ENCODE measurements around the gene FAM193B. TPM values are rescaled to one million over a fixed set of nuclear protein-coding genes. Genes with fewer than 3 reads are reported as not detected.
A peak's percentile ranks its signal among the peaks of the same experiment; 100 is the strongest.

FAM193B gene
- total and polyA plus RNA-seq, 9 of the 15 experiments (the other 6 are each of a cell fraction or from before 2014, with no cell fraction given) = 4.4 to 76.4 (median 37.3) TPM

DNA sequence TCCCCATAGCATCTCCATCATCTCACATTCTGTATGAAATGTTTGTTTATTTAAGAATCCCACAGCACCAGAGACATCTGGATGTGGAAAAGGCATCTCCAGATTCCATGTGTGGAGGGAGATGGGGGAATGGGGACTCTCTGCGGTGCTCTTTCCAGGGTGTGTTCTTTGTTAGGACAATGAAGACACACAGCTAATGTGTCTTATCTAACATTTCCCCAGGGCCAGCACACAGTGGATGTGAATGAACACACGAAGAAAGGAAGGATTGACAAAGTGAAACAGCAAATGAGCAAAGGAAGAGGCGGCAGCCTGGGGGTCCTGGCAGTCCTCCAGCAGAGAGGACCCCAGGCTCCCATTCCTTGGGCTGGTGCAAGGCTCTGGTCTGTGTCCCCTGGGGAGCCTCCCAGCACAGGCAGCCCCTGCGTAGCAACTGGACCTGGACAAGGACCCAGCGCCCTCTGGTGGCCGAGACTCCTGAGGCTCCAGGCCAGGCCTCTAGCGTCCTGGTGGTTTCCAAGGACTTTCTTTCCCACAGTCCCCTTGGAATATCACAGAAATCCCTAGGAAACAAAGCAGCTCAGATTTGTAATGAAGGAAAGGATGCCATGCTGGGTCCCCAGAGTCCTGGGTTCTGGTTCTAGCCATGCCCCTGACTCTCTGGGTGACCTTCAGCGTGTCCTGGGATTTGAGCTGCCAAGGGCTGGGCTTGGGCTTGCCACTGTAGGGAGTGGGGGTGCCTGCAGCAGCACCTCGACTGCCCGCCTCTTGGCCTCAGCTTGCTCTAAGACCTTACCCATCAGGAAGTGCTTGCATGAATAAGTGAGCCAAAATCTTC lies 53.5 kb downstream of the FAM193B start (continued):
- TF ChIP-seq, protein P1, sequence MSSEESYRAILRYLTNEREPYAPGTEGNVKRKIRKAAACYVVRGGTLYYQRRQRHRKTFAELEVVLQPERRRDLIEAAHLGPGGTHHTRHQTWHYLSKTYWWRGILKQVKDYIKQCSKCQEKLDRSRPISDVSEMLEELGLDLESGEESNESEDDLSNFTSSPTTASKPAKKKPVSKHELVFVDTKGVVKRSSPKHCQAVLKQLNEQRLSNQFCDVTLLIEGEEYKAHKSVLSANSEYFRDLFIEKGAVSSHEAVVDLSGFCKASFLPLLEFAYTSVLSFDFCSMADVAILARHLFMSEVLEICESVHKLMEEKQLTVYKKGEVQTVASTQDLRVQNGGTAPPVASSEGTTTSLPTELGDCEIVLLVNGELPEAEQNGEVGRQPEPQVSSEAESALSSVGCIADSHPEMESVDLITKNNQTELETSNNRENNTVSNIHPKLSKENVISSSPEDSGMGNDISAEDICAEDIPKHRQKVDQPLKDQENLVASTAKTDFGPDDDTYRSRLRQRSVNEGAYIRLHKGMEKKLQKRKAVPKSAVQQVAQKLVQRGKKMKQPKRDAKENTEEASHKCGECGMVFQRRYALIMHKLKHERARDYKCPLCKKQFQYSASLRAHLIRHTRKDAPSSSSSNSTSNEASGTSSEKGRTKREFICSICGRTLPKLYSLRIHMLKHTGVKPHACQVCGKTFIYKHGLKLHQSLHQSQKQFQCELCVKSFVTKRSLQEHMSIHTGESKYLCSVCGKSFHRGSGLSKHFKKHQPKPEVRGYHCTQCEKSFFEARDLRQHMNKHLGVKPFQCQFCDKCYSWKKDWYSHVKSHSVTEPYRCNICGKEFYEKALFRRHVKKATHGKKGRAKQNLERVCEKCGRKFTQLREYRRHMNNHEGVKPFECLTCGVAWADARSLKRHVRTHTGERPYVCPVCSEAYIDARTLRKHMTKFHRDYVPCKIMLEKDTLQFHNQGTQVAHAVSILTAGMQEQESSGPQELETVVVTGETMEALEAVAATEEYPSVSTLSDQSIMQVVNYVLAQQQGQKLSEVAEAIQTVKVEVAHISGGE (CRISPR knock-in tag; IDR thresholded peaks at IDR 0.05) = no peak
- TF ChIP-seq NRF1 (conservative IDR thresholded peaks at IDR 0.05 in 1 of 2, IDR thresholded peaks at IDR 0.05 in 1 of 2) (0 out of 4 replicates have a peak, but pooled peaks have one; percentile 7 to 11), SMARCA4 (IDR thresholded peaks at IDR 0.05) (0 out of 2 replicates have a peak, but pooled peaks have one; percentile 24), CC2D1A (IDR thresholded peaks at IDR 0.05) (peak; percentile 69), YY1 (IDR thresholded peaks at IDR 0.05; ENCODE audit: borderline replicate concordance in 1 of 3, control insufficient read depth in 1 of 3, extremely low read depth in 1 of 3, insufficient read depth in 3 of 3, insufficient read length in 1 of 3, insufficient replicate concordance in 2 of 3, low read depth in 1 of 3, low read length in 2 of 3) (peak in 1 of 3 experiments; percentile 26), CREM (IDR thresholded peaks at IDR 0.05; ENCODE audit: low read depth) (peak; percentile 72), PHB (CRISPR knock-in tag; IDR thresholded peaks at IDR 0.05) (no peak), JUND (IDR thresholded peaks at IDR 0.05; ENCODE audit: borderline replicate concordance, low read depth, low read length) (peak; percentile 43), JUND (tag; IDR thresholded peaks at IDR 0.05; ENCODE audit: borderline replicate concordance, low read depth, low read length) (no peak), KLF16 (IDR thresholded peaks at IDR 0.05) (peak; percentile 58; the same call in 1 of the 2 replicates), NR1H2 (CRISPR knock-in tag; IDR thresholded peaks at IDR 0.05) (no peak), RAD21 (CRISPR knock-in tag; conservative IDR thresholded peaks at IDR 0.05 in 1 of 2, IDR thresholded peaks at IDR 0.05 in 1 of 2) (peak; percentile 75 to 94), SNRNP70 (optimal IDR thresholded peaks at IDR 0.05; ENCODE audit: low read depth, low read length) (no peak), NFXL1 (CRISPR knock-in tag; IDR thresholded peaks at IDR 0.05) (no peak), HCFC1 (IDR thresholded peaks at IDR 0.05; ENCODE audit: low read depth, low read length) (0 out of 2 replicates have a peak, but pooled peaks have one; percentile 24), SRSF7 (optimal IDR thresholded peaks at IDR 0.05; ENCODE audit: low read depth, low read length) (no peak)
- TF ChIP-seq, protein P2, sequence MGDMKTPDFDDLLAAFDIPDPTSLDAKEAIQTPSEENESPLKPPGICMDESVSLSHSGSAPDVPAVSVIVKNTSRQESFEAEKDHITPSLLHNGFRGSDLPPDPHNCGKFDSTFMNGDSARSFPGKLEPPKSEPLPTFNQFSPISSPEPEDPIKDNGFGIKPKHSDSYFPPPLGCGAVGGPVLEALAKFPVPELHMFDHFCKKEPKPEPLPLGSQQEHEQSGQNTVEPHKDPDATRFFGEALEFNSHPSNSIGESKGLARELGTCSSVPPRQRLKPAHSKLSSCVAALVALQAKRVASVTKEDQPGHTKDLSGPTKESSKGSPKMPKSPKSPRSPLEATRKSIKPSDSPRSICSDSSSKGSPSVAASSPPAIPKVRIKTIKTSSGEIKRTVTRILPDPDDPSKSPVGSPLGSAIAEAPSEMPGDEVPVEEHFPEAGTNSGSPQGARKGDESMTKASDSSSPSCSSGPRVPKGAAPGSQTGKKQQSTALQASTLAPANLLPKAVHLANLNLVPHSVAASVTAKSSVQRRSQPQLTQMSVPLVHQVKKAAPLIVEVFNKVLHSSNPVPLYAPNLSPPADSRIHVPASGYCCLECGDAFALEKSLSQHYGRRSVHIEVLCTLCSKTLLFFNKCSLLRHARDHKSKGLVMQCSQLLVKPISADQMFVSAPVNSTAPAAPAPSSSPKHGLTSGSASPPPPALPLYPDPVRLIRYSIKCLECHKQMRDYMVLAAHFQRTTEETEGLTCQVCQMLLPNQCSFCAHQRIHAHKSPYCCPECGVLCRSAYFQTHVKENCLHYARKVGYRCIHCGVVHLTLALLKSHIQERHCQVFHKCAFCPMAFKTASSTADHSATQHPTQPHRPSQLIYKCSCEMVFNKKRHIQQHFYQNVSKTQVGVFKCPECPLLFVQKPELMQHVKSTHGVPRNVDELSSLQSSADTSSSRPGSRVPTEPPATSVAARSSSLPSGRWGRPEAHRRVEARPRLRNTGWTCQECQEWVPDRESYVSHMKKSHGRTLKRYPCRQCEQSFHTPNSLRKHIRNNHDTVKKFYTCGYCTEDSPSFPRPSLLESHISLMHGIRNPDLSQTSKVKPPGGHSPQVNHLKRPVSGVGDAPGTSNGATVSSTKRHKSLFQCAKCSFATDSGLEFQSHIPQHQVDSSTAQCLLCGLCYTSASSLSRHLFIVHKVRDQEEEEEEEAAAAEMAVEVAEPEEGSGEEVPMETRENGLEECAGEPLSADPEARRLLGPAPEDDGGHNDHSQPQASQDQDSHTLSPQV (IDR thresholded peaks at IDR 0.05) = peak; percentile 53; the same call in 1 of the 2 replicates

Measured in K562 (cell line).